Measurements from ENCODE around the gene GPC6. TPM values are rescaled to one million over a fixed set of nuclear protein-coding genes. Genes with fewer than 3 reads are reported as not detected.

GPC6 gene
- polyA plus RNA-seq, 1 donor, result 4.1 TPM

DNA sequence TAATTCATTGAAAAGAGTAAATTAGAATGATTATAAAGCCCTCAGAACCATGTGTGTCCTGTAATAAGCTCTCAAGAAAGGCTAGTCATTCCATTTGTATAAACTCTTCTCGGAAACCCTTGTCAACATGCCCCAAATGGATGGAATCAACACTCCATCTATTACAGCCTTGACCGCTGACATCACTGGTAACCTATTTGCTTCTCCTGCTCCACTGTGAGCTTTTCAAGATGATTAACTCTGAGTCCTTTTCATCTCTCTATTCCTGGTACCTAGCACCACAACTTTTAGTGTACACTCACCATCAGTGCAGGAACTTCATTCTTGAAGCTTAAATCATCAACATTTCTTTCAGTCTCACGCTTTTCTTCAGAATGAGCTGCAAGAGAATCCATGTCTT is 640.9 kb downstream of the GPC6 start:
- no peak for DNase-seq

DNA sequence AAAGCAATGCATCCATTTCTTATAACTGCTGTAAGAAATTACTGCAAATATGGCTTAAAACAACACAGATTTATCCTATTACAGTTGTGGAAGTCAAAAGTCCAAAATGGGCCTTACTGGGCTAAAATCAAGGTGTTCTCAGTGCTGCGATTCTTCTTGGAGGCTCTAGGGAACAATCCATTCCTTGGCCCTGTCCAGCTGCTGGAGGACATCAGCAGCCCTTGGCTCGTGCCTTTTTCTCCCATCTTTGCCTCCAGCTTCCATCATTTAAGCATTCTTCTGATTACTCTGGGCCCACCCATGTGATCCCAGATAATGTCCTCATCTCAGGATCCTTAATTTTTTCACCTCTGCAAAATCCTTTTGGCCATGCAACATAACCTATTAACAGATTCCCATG is 645.8 kb downstream of the GPC6 start:
- DNase-seq, result no peak

DNA sequence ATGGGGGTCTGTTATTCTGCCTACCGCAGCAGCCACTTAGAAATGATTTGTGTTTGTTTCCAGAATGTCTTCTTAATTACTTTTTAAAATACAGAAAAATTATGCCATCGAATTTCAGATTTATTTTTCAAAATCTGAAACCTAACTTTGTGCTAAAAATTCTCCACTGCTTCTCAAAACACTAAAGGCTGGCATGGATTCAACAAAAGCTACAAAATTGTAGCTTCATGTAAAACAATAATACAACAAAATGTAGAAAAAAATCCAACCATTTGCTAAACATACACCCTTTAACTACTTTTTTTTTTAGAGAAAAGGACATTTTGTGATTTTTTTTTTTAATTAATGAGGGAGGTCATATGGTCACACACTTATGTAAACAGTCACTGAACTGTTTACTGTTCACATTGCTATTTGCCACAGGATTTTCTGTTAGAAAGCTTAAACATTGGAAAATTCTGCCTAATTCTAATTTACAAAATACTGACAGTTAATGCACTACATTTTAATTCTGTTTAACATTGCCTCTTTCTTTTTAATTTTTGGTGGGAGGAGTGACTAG is 646.3 kb downstream of the GPC6 start:
- DNase-seq, result no peak

DNA sequence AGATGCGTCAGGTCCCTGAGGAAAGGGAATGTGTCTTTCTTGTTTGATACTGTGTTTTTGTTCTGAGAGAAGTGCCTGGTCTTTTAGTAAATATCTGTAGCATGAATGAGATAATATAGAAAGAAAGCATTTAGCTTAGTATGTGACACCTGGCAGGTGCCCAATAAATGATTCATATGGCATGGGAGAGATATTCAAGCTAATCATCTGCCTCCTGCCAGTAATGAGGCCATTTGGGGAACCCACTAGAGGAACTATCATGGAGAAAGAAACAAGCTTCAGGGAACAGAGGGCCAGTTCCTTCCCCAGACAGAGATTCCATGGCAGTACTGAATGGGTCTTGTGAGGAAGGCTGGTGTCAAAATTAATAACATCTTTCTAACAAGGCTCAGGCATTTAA is 648.9 kb downstream of the GPC6 start:
- DNase-seq, result no peak

DNA sequence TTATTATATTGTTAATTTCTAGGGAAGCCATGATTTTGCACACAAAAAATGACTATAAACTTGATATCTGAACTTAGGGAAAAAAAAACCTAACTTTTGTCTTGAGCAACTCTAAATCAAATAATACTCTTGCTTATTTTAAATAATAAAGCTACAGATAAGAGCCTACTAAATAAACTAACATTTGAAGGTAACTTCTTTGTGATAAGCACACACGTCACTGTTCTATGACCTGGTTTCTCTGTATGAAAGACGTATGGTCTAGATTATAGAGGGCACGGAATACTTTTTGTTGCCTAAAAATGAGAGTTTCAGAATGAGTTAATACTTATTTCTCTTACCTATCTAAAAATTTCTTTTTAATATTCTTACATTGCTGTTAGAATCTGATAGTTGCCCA is 649.6 kb downstream of the GPC6 start:
- DNase-seq, result no peak

DNA sequence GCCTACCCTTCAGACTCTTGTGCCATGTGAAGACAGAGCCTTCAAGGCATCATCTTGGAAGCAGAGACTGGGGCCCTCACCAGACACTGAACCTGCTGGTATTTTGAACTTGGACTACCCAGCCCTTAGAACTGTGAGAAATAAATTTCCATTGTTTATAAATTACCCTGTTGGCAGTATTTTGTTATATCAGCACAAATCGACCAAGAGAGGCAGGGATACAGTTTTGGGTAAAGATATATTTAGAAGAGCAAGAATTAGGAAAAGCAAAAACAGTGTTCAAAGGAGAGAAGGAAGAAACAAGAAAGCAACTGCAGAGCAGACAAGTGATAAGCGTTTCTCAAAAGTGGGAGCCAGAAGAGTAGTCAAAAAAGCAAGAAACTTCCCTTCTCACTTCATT is 652.1 kb downstream of the GPC6 start:
- DNase-seq, result no peak

DNA sequence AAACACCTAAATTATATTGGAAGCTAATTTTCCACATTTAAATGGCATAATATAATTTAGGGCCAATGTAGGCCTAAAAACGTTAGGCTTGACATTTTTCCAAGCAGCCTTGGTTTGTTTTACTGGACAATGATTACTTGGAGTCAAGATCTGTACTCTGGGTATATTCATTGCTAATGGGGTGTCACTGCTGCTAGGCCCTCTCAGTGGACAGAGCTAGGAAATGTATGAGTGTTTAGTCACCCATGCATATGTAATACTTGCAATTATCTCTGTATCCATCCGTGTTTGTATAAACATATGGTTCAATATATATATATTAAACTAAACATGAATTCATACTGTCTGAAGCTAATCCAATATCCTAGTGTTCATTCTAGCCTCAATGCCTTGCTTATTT is 654.8 kb downstream of the GPC6 start:
- no peak for DNase-seq

DNA sequence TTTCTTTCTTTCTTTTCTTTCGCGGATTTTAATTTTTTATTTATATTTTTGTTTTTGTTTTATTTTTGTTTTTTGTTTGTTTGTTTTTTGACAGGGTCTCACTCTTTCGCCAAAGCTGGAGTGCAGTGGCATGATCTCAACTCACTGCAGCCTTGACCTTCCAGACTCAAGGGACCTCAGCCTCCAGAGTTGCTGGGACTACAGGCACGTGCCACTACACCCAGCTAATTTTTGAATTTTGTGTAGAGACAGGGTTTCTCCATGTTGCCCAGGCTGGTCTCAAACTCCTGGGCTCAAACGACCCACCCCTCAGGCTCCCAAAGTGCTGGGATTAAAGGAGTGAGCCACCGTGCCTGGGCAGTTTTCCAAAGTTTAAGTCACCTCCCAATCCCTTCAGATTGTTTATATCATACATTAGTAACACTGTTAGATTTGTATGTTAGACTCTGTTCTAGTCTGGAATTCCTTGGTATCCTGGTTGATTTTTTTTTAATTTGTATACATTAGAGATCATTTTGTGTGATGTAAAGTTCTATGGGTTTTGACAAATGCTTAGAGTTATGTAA is 655.6 kb downstream of the GPC6 start:
- no peak for DNase-seq

DNA sequence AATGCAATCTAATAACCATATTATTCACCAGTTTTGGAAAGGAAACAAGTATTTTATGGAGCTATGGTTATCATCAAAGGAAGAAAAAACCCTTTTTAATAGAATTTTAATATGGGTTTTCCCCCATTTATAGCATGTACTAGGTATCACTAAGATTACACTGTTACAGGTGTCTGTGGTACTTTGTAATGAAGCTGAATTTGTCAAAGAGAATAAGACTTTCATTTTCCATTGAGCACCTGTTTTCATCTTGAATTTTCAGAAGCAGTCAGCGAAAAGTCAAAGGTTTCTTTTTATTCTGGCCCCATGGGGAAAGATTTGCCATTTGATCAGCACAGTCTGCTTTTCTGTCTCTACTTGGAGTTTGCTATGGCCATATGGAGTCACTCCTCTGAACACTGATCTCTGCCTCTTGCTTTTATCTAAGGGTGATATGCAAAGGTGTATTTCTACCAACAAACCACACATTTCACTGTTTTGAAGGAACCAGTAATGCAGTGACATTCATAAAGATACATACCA is 662.9 kb downstream of the GPC6 start:
- no peak for DNase-seq

DNA sequence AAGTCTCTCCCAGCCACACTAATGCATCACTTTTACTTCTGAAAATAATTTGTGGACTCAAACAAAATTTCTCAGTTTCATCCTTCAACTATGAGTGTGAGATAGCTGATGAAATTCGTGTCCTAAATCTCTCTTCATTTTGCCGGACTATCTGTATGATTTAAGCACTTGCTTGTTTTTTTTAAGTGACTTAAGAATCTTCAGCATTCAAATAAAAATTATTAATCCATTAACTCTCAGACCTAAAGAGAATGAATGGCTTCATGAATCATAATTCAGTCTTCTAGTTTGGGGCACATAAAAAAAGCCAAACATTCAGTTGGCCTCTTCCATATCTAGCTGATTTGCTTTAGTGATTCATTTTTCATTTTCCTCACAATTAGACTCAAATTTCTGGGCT is 673.4 kb downstream of the GPC6 start:
- no peak for DNase-seq

DNA sequence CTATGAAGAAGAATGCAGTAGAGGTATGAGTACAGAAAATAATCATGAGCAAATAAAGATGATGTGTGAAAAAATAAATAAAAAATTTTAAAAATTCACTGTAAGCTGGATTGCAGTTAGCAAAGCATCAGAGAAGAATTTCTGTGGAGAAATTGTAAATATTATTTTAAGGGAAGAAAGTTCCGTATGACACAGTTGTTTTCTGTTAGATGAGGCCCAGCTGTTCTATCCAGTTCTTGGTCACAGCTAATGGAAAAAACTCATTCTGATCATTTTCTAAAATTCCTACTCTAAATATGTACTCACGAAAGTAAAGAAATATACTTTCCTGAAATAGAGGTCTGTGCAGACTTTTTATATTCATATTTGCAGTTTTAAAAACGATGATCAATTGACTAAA is 674.1 kb downstream of the GPC6 start:
- no peak for DNase-seq

DNA sequence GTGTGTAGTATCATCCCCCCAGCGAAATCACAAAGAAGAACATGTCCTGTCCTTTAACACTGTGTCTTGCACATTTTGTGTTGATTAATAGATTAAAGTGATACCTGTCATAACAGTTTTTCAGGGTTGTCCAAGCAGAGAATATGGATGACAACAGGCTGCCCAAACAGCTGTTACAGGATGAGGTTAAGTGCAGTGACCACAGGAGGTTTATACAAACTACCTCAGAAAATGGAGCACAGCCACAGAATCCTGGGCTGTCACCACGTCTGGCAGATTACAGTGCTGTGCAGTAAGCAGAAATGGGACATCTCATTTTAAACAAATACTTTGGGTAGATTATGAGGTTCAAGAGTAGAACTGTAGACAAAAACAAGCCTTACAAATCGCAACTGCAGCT is 677.3 kb downstream of the GPC6 start:
- no peak for DNase-seq

DNA sequence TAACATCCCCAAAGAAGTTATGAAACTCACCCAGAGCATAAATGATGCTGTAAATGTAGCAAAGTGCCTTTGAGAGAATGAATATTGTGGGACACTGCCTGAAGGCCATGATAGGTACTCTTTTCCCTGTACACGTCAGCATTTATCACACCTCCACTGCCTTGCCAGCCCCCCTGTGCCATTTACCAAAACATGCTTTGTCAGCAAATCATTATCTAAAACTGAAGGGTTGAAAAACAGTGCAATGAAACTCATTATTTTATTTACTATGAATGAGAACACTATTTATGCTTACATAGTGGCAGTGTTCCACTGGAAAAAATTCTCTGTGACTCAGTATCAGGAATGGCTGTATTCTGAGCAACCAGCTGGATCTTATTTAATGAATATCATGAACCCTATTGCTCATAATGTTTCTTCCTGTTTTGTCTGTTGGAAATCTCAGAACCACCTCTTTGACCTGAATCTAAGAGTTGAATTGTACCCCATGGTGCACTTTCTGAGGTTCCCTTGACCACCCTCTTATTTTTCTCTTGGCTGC is 688.7 kb downstream of the GPC6 start:
- DNase-seq, result no peak

DNA sequence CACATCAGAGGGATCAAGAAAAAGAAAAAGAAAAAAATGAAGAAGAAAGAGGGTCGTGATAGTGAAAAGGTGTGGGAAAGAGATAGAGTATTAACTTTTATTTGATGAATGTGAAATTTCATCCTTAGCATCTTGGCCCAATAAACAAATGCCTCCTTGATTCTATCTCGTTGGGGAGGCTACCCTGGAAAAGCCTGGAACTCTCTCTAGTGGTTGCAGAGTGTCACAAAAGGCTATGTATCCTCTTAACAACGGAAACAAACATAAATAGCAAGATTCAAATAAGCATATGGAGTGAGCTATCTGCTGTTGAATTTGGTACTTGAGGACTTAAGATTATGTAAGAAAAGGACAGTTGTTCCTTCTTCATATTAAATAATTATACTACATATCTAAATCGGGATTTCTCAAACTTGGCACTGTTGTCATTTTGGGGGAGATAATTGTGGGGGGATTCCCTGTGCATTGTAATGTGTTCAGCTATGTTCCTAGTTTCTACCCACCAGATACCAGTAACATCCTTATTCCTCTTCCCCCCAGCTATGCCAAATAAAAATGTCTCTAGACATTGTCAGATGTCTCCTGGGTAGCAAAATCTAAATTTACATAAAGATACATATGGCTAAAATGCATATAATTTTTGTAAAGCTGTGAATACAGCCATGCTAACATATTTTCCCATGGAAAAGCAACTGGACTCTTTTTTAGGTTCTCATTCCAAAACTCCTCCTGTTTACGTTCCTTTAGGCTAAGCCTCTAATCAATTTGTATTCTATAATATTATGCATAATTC is 695.7 kb downstream of the GPC6 start:
- no peak for DNase-seq

DNA sequence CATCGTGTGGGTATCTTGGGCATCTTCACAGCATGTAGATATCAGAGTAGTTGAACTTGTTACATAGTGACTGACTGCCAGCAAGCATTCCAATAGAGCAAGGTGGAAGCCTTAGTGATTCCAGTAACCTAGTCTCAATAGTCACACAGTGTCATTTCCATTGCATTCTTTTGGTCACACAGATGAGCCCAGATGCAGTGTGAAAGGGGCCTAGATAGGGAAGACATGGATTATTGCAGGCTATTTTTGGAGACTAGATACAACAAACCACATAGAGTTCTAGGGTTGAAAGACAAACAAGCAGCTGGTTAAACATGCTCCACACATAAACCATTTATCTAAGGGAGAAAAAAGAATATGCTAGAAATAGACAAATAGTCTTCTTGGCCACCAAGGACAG is 699.4 kb downstream of the GPC6 start:
- DNase-seq, result no peak

DNA sequence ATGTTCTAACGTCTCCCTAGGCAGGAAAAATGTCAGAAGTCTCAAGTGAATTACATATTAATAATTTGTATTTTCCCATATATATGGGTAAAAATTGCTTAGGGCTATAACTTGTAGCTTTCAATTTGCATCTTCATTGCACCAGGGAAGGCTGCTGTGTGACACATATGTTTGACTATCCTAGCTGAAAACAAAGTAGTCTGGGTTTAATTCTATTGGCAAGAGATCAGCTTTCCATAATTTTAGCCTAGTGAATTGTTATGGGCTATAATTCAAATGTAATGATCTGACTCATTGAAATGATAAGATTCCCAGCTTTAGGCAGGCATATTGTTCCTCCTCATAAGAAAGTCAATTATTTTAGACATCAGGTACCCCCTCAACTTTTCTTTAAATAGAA is 699.8 kb downstream of the GPC6 start:
- DNase-seq, result no peak

DNA sequence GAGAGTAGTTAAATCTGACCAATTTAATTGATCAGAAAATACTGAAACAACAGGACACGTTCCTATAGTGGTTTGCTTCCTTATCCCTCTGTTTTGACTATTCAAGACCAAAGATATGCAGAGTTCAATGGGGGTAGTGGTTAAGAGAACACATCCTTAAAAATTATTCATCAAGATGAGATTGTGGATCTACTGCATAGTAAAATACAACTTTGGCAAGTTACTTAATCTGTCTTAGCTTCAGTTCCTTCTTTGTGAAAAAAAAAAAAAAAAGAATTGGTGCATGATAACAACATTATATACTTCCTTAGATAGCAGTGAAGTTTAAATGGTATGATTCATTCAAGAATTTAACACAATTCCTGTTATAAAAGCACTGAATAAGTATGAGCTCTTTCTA is 700.8 kb downstream of the GPC6 start:
- DNase-seq, result no peak

DNA sequence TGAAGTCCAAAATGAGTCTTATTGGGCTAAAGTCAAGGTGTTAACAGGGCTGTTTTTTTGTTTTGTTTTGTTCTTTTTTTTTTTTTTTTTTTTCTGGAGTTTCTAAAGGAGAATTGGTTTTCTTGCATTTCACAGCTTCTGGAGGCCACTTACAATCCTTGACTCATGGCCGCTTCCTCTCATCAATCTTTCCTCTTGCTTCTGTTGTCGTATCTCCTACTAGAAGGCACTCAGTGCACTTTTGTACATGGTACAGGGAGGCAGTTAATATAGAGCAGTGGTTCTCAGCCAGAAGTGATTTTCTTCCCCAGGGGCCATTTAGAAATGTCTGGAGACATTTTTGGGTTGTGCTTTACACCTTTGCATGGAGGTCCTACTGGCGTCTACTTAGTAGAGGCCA is 706.3 kb downstream of the GPC6 start:
- no peak for DNase-seq

DNA sequence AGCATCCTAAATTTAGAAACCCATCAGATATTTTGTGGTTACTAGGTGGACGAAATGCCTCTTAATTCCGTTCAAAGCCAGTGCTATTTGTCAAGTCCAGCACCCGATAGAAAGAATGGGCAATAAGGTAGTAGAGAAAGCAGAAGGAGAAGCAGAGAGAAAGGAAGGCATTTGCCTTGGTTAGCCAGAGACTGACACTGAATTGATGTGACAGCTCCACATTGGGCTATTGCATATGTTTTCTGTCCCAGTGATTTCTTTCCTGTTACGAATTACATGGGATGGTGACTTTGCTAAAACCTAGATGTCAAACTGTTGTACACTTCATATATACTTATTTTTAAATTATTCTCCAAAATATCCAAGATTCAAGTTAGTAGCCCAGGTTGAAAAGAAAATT is 710.3 kb downstream of the GPC6 start:
- DNase-seq, result no peak

DNA sequence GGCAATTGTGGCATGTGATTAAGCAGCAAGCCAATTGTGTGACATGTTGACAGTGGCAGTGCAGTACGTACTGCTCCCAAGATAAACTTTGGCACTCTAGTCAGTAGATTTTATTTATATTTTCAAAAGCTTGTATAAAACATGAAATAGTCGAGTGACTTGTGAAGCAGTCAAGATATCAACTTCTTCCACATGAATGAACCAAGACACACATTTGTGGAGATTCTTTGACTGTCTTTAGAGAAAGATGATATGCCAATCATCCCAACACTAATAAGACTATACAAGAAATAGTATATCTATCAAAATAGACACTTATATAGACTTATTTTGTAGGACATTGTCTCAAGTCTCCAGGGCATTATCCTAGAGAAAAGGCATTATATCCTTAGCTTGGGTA is 714.8 kb downstream of the GPC6 start:
- DNase-seq, result no peak

DNA sequence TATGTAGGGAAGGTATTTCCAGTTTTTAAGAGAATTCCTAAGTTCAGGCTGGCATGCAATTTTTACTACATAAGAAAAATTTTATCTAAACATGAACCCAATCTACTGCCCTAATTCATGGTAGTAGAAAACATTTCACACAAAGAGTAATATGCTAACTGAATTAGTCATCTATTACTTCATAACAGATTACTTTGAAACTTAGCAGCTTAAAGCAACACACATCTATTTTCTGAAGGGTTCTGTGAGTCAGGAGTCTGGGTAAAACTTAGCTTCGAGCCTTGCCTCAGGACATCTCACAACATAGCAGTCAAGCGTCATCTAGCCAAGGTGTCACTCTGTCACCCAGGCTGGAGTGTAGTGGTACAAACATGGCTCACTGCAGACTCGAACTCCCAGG is 715.4 kb downstream of the GPC6 start:
- DNase-seq, result no peak

DNA sequence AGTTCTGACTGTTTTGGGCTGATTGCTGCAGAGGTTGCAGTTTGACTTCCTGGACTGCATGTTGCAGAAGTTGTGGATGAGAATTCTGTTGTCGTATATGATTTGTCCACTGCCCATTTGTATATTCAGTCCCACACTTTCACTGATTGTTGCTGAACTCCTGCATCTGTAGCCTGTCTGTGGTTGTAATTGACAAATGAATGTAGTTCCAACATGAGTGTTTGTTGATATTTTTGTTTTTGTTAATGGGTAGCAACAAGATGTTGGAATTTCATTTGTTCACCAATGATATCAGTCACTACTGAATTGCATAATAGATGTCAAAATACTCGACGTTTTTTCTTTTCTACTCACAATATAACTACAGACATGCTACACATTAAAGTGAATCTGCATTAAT is 719.0 kb downstream of the GPC6 start:
- DNase-seq, result no peak

DNA sequence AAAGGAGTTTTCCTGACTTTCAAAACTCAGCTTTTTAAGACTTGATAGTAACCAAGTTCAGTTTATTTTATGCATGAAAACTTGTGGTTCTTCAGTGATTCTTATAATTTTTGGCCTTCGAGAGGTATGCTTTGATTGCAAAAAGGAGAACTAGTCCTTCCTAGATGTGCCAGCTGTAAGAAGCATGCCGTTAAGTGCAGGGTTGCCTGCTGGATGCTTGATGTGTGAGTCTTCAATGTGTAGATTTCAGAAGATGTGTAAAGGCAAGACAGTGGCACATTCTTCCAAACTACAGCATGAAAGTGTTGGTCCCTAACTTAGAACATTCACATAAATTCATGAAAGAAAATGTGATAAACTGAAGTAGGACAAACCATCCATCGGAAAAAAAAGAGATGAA is 720.4 kb downstream of the GPC6 start:
- DNase-seq, result no peak

DNA sequence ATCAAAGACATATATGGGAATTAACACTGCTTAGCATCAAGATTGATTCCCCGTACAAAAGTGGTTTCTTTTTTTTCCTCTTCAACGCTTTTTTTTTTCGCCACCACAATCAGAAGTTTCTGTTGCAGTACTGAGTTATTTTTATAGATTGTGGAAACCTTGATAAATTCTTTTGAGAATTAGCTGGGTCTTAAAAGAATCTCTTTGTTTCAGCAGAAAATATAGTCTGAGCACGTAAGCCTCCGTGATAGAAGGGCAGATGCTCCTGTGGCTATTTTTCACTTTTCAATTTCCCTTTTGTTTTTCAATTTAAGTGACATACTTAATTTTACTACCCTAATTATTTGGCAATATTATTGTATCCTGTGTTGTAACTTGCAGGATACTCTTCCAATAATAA is 721.0 kb downstream of the GPC6 start:
- DNase-seq, result no peak
